ENCODE measurements around the gene MAF. TPM values are rescaled to one million over a fixed set of nuclear protein-coding genes. Genes with fewer than 3 reads are reported as not detected.

The MAF gene
- total and polyA plus RNA-seq, 2 of the 13 experiments (the other 11 are each of a cell fraction or from before 2014, with no cell fraction given): 0.07 to 0.31 TPM

DNA sequence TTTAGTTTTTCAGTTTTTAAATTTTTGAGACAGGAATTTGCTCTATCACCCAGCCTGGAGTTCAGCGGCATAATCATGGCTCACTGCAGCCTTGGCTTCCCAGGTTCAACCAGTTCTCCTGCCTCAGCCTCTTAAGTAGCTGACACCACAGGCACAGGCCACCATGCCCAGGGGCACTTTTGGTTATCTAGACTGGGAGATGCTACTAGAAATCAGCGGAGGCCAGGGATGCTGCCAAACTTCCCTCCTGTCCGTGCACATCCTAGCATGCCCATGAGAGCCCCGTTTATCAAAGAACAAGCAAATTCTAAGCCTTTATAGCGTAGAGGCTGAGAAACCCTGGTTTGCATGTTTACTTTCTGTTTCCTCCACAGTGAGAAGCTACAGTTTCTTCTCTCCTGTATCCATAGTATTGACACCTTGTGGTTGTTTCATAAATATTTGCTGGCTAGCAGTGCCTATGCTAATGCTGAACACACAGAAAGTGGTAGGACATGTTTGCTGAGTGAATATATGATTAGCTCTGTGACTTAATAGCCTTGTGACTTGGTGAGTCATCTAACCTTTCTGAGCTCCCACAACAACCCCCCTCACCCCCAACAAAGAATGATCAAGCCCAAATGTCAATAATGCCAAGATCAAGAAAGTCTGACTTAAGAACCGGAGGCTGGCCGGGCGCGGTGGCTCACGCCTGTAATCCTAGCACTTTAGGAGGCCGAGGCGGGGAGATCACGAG lies 39.2 kb upstream of the MAF start (continued):
- TF ChIP-seq, protein P1, sequence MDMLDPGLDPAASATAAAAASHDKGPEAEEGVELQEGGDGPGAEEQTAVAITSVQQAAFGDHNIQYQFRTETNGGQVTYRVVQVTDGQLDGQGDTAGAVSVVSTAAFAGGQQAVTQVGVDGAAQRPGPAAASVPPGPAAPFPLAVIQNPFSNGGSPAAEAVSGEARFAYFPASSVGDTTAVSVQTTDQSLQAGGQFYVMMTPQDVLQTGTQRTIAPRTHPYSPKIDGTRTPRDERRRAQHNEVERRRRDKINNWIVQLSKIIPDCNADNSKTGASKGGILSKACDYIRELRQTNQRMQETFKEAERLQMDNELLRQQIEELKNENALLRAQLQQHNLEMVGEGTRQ (IDR thresholded peaks at IDR 0.05; ENCODE audit: low read depth, low read length): no peak
- TF ChIP-seq, protein P1 (CRISPR knock-in tag; IDR thresholded peaks at IDR 0.05; ENCODE audit: borderline replicate concordance): no peak
- TF ChIP-seq, protein P2, sequence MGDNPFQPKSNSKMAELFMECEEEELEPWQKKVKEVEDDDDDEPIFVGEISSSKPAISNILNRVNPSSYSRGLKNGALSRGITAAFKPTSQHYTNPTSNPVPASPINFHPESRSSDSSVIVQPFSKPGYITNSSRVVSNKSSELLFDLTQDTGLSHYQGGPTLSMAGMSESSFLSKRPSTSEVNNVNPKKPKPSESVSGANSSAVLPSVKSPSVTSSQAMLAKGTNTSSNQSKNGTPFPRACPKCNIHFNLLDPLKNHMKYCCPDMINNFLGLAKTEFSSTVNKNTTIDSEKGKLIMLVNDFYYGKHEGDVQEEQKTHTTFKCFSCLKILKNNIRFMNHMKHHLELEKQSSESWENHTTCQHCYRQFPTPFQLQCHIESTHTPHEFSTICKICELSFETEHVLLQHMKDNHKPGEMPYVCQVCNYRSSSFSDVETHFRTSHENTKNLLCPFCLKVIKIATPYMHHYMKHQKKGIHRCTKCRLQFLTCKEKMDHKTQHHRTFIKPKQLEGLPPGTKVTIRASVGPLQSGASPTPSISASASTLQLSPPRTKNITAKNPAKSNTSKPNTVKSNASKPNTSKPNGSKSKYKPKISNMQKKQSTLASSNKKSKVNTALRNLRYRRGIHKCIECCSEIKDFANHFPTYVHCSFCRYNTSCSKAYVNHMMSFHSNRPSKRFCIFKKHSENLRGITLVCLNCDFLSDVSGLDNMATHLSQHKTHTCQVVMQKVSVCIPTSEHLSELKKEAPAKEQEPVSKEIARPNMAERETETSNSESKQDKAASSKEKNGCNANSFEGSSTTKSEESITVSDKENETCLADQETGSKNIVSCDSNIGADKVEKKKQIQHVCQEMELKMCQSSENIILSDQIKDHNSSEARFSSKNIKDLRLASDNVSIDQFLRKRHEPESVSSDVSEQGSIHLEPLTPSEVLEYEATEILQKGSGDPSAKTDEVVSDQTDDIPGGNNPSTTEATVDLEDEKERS (CRISPR knock-in tag; IDR thresholded peaks at IDR 0.05): no peak
- no peak for TF ChIP-seq ZSCAN9 (CRISPR knock-in tag; IDR thresholded peaks at IDR 0.05; ENCODE audit: borderline replicate concordance)
- TF ChIP-seq, protein P3, sequence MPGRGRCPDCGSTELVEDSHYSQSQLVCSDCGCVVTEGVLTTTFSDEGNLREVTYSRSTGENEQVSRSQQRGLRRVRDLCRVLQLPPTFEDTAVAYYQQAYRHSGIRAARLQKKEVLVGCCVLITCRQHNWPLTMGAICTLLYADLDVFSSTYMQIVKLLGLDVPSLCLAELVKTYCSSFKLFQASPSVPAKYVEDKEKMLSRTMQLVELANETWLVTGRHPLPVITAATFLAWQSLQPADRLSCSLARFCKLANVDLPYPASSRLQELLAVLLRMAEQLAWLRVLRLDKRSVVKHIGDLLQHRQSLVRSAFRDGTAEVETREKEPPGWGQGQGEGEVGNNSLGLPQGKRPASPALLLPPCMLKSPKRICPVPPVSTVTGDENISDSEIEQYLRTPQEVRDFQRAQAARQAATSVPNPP (CRISPR knock-in tag; IDR thresholded peaks at IDR 0.05): no peak
- no peak for TF ChIP-seq YEATS4 (CRISPR knock-in tag; IDR thresholded peaks at IDR 0.05; ENCODE audit: borderline replicate concordance)
- no peak for TF ChIP-seq ZNF720 (CRISPR knock-in tag; IDR thresholded peaks at IDR 0.05)
- no peak for TF ChIP-seq ZNF264 (CRISPR knock-in tag; IDR thresholded peaks at IDR 0.05)
- TF ChIP-seq PHB2 (IDR thresholded peaks at IDR 0.05; ENCODE audit: partially characterized antibody): no peak
- TF ChIP-seq, protein P4, sequence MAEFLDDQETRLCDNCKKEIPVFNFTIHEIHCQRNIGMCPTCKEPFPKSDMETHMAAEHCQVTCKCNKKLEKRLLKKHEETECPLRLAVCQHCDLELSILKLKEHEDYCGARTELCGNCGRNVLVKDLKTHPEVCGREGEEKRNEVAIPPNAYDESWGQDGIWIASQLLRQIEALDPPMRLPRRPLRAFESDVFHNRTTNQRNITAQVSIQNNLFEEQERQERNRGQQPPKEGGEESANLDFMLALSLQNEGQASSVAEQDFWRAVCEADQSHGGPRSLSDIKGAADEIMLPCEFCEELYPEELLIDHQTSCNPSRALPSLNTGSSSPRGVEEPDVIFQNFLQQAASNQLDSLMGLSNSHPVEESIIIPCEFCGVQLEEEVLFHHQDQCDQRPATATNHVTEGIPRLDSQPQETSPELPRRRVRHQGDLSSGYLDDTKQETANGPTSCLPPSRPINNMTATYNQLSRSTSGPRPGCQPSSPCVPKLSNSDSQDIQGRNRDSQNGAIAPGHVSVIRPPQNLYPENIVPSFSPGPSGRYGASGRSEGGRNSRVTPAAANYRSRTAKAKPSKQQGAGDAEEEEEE (CRISPR knock-in tag; IDR thresholded peaks at IDR 0.05; ENCODE audit: borderline replicate concordance): no peak
- no peak for TF ChIP-seq KDM6A (CRISPR knock-in tag; IDR thresholded peaks at IDR 0.05; ENCODE audit: low read depth)
- TF ChIP-seq ZNF891 (CRISPR knock-in tag; IDR thresholded peaks at IDR 0.05): no peak
